Measurements from ENCODE around the gene NECTIN2.
"Not testable (repeated sequence)": the region's sequence is repeated elsewhere in the genome, so short reads cannot be mapped to it uniquely, and the experiment has no call there.

NECTIN2 gene

DNA sequence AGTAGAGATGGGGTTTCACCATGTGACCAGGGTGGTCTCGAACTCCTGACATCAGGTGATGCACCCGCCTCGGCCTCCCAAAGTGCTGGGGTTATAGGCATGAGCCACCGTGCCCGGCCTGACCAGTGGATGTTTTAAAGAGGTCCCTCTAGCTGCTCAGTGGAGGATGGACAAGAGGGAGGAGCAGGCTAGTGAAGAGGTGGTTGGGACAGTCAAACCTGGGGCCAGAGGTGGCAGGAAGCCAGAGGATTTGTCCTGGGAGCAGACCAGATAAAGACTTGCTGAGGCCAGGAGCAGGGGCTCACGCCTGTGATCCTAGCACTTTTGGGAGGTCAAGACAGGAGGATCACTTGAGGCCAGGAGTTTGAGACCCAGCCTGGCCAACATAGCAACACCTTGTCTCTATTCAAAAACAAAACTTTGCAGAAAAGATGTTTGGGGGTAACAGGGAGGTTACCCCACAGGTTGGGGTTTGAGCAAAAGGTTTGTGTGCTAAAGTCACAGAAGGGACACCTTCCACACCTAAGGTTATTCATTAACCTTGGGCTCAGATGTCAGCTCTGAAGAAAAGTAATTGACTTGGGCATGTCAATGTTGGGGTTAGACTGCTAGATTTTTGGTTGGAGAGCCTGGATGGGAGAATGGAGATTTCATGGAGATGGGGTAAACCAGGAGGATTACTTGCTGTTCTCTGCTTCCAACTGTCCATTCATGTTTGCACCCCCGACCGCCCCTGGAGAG, 28.2 kb upstream of the NECTIN2 start:
- DNase-seq, result no peak

DNA sequence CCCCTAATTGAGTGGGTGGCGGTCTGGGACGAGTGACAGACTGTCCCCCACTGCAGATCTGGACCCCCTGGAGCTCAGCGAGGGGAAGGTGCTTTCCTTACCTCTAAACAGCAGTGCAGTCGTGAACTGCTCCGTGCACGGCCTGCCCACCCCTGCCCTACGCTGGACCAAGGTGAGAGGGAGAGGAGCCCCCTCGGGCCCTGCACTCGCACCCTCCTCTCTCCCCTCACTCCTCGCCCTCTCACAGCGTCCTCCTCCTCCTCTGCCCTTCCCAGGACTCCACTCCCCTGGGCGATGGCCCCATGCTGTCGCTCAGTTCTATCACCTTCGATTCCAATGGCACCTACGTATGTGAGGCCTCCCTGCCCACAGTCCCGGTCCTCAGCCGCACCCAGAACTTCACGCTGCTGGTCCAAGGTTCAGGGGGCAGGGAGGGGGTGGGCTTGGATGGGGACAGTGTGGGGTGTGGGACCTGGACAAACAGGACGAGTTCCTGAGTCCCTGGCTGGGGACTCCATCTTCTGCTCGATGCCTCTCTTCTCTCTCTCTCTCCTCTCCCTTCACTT, 27.5 kb upstream of the NECTIN2 start:
- DNase-seq, result no peak

DNA sequence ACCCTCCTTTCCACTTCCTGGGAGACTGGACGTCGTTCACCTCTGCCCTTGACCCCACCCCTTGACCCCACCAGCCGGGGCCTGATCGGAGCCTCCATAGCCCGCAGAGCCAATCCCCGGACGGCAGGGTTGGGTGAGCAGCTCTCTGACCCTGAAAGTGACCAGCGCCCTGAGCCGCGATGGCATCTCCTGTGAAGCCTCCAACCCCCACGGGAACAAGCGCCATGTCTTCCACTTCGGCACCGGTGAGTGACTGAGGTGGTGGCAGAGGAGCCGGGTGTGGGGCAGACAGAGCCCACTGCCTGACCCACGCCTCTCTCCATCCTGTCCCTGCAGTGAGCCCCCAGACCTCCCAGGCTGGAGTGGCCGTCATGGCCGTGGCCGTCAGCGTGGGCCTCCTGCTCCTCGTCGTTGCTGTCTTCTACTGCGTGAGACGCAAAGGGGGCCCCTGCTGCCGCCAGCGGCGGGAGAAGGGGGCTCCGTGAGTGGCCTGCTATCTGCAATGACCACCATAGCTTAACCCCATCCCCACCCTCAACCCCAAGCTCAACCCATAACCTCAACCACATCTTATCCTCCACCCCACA, 26.8 kb upstream of the NECTIN2 start:
- no peak for DNase-seq

DNA sequence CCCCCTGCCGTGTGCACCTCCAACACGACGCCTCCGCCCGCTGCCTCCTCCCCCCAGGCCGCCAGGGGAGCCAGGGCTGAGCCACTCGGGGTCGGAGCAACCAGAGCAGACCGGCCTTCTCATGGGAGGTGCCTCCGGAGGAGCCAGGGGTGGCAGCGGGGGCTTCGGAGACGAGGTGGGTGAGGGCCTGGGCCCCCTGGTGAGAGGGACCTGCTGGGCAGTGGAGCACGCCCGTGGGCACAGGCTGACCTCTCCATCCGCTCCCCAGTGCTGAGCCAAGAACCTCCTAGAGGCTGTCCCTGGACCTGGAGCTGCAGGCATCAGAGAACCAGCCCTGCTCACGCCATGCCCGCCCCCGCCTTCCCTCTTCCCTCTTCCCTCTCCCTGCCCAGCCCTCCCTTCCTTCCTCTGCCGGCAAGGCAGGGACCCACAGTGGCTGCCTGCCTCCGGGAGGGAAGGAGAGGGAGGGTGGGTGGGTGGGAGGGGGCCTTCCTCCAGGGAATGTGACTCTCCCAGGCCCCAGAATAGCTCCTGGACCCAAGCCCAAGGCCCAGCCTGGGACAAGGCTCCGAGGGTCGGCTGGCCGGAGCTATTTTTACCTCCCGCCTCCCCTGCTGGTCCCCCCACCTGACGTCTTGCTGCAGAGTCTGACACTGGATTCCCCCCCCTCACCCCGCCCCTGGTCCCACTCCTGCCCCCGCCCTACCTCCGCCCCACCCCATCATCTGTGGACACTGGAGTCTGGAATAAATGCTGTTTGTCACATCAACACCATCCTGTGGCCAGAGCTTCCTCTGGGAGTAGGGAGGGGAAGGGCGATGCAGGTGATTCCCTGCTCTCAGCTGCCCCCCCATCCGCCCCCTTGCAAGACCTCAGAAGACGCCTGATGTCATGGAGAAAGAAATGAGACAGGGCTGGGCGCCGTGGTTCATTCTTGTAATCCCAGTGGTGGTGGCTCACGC, 25.2 kb upstream of the NECTIN2 start:
- no peak for DNase-seq

DNA sequence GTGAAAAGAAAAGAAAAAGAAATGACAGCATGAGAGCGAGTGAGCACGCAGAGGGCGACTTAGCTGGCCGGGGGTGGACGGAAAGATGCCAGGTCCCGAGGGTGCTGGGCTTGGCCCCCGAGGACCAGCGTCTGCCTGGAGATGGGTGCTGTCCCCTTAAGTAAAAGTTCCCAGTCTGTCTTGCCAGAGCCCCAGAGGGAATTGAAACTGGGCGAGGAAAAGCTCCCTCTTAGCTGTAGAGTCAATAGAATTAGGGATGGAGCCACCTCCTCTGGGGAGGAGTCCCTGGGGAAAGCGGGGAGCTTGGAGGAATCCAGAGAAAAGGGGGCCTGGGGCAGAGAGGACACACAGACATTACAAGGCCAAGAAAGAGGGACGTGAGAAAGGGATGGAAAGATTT, 23.9 kb upstream of the NECTIN2 start:
- DNase-seq, result no peak

DNA sequence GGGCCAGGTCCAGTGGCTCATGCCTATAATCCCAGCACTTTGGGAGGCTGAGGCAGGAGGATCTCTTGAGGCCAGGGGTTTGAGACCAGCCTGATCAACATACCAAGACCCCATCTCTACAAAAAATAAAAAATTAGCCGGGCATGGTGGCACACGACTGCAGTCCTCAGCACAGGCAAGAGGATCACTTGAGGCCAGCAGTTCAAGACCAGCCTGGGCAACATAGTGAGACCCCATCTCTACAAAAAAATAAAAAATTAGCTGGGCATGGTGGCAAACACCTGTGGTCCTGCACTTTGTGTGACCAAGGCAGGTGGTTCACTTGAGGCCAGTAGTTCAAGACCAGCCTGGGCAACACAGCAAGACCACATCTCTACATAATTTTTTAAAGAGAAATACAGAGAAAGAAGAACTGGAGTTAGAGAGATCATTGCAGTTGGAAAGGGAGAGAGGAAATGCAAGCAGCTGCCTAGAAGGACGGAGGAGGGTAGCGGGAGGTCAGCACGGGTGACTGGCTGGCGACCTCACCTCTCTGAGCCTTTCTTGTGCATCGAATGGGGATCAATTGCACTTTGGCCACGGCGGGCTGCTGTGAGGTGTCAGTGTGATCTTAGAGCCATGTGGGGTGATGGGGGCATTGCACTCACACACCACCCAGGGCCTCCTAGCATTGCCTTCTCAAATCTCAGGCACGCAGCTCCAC, 23.3 kb upstream of the NECTIN2 start:
- DNase-seq, result no peak

DNA sequence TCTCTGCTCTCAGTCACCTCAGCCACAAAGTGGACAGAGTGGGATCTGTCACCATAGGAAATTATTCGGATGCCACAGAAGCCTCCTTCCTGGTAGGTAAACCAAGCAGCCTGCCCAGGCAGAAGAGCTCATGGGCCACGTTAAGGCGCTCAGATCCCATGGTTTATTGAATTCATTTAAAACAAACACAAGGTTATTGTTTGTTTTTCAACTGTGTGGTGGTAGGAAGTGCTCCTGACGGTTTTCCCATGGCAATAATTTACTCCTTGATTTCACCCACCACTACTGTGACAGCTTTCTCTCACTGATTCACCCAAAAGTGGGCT, 22.8 kb upstream of the NECTIN2 start:
- DNase-seq, result no peak

DNA sequence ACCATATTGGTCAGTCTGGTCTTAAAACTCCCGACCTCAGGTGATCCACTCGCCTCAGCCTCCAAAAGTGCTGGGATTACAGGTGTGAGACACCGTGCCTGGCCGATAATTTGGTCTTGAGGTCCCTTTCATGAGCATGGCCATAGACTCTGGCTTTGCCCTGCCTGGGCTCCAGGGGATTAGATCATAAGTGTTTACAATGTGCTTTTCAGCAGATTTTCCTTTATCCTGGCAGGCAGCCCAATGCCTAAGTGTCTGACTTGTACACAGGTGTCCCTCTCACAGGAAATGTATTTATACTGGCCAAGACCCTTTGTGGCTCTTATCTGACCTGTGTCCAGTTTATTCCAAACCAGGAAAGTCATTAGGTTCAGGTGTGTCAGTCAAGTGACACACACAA, 21.3 kb upstream of the NECTIN2 start:
- no peak for DNase-seq

DNA sequence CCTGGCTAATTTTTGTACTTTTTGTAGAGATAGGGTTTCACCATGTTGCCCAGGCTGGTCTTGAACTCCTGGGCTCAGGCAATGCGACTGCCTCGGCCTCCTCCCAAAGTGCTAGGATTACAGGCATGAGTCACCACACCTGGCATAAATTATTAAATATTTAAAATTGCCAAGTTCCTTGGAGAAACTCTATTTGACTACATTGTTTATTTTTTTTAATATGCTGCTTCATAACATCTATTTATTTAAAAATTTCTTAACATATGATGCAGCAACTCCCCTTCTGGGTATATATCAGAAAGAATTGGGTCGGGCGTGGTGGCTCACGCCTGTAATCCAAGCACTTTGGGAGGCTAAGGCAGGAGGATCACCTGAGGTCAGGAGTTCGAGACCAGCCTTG, 13.2 kb upstream of the NECTIN2 start:
- not testable (repeated sequence) for DNase-seq

DNA sequence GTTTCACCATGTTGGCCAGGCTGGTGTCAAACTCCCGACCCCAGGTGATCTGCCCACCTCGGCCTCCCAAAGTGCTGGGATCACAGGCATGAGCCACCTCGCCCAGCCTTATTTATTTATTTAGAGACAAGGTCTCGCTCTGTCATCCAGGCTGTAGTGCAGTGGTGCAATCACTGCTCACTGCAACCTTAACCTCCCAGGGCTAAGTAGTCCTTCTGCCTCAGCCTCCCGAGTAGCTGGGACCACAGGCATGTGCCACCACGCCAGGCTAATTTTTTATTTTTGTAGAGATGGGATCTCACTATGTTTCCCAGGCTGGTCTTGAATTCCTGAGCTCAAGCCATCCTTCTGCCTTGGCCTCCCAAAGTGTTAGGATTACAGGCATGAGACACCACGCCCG, 11.7 kb upstream of the NECTIN2 start:
- not testable (repeated sequence) for DNase-seq

DNA sequence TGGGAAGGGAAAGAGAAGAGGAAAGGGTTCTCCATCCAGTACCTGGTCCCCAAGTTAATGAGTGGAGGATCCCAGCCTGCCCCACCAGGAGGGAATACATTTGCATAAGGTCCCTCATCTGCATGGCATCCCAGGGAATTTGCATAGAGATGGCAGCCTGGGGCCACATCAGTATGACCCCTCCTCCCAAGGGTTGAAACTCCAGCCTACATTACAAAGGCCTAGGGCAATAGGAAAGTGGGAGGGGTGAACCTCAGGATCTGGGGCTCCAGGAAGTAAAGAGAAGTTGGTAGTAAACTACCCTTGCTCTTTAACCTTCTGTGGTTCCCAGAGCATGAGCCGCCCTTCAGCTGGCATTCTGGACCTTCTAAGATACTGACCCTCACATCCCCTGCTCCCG, 6.8 kb upstream of the NECTIN2 start:
- no peak for DNase-seq

DNA sequence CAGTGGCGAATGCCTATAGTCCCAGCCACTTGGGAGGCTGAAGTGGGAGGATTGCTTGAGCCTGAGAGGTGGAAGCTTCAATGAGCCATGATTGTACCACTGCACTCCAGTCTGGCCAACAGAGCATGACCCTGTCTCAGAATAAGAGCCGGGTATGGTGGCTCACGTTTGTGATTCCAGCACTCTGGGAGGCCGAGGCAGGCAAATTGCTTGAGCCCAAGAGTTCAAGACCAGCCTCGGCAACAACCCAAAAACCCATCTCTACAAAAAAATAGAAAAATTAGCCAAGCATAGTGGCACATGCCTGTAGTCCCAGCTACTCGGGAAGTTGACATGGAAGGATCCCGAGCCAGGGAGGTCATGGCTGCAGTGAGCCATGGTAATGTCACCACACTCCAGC, 5.3 kb upstream of the NECTIN2 start:
- DNase-seq, result no peak

DNA sequence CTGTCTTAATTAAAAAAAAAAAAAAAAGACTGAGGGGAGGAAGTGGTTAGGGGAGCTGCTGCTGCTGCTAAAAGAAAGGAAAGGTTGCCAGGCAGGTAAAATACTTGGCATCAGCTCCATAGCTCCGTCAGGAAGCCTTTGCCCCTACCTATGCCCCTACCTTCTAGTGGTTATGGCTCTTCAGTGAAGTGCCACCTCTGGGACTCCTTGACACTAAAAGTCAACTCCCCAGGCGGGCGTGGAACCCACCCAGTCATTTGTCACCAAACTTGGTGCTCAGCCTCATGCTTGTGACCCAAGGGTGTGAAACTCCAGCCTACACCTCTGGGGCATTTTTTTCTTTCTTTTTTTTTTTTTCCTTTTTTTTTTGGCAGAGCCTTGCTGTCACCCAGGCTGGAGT, 4.9 kb upstream of the NECTIN2 start:
- DNase-seq, result no peak

DNA sequence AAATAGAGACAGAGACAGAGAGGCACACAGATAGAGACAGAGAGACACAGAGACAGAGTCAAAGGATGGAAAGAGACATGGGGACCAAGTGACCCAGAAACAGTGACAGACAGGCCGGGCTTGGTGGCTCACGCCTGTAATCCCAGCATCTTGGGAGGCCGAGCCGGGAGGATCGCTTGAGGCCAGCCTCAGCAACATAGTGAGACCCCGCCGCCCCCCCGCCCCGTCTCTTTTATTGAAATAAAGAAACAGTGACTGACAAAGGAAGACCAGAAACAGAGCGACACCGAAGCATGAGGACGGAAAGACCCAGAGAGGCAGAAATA, 848 bp upstream of the NECTIN2 start:
- DNase-seq, result no peak

DNA sequence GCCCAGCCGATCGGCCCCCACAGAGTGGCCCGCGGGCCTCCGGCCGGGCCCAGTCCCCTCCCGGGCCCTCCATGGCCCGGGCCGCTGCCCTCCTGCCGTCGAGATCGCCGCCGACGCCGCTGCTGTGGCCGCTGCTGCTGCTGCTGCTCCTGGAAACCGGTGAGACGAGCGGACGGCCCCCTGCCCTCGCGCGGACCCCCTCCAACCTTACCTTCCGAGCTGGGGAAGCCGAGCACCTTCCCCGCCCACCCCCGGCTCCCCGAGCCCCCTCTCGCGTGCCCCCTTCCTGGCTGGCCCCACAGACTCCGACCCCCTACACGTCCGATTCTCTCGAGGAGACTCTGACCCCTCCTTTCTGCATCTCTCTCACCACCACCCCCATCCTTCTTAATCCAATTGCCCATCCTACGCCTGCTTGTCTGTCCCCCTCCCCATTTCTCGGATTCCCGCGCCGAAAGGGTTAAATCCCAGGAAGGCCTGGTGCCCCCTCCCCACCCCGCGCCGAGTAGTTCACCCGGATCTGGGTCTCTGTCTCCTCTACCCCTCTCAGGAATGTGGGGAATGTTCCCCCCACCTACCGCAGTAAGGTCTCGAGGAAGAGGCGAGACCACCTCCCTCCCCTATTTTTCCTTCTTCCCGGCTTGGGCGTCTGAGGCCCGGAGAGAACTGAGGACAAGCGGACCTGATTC, 502 bp downstream of the NECTIN2 start:
- DNase-seq, result no peak

DNA sequence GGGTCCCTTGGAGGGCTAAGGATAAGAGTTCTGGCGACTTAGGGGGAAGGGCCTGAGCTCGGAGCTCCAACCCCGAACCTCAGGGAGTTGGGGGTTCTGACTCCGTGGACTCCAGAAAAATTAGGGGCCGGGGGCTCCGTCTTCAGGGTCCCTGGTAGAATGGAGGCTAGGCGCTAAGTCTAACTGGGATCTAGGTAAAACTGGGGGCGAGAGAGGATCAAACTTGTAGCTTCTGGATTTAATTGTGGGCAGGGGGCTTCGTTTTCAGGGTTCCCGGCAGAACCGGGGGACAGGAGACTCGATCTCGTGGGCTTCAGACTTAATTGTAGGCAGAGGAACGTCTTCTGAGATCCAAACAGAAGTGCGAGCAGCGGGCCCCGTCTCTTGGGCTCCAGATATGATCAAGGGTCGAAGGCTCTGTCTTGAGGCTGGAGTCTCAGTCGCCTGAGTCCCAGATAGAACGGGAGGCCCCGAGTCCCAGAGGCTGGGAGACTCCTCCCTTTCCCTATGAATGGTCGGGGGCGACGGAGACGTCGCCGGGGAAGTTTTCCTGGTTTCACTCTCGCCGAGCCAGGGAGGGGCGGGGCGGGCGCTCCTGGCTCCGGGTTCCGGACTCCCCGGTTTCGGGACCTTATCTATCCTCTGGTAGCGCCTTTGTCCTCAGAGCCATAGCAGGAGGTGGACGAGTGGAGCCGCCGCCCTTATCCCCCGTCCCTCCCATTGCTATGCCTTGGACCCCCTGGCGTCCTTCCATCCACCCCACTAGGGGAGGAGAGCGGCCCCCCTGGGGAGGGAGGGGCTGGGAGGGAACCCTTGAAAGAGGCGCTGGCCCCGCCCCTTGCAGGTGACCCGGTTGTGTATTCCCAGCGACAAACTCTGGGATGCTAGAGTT, 1.3 kb downstream of the NECTIN2 start:
- DNase-seq, result no peak

DNA sequence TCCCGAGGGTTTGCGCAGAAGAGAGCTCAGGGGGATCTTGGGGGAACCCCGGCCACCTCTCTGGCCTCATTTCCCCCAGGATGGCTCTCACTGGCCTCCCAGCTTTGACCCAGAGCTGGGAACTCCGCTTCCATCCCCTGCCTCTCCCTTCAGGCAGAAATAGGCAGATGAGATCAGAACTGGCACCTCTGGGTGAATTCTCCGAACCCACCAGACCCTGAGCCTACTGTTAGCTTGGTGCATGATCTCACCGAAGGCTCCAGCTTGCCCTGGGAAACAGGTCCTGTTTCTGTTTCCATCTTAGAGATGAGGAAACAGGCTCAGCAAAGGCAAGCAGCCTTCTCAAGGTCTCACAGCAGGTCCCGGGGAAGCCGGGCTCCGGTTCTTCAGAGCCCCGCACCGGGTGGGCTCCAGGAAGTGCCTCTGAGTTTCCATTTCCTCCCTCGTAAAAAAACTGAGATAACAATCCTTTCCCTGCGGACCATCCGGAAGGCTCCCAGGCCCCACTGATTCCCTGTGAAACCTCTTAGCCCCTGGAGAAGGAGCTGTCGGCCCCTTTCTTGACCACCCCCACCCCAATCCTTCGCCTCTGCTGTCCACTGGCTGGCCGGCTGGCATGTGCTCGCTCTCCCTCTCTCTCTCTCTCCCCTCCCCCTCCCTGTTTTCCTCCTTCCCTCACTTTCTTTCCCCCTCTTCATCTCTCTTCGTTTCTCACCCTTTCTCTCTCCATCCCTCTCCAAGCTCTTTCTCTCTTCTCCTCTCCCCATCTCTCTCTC, 2.1 kb downstream of the NECTIN2 start:
- no peak for DNase-seq

DNA sequence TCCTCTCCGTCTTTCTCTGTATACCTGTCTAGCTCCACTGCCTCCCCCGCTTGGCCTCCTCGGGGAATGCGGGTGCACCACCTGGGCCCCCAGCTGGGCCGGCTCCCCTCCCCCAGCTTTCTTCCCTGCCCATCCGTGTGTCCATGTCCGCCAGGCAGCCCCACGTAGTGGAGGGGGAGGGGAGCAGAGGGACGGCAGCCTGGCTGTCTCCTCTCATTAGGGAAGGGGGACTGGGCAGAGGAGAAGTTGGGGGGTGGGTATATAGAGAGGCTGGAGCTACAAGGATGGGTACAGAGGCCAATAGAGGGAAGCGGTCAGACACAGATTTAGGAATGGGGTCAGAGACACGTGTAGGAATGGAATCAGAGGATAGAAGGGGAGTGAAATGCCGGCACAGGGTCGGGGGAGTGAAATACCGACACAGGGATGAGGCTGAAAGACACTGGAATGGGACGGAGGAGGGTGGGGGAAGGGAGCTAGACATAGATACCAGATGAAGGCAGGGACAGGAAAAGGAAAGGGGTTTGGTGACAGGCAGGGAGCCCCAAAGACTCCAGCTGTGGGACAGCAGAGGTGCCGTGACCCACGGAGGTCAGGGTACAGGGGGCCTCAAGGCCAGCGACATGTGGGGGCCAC, 2.8 kb downstream of the NECTIN2 start:
- no peak for DNase-seq

DNA sequence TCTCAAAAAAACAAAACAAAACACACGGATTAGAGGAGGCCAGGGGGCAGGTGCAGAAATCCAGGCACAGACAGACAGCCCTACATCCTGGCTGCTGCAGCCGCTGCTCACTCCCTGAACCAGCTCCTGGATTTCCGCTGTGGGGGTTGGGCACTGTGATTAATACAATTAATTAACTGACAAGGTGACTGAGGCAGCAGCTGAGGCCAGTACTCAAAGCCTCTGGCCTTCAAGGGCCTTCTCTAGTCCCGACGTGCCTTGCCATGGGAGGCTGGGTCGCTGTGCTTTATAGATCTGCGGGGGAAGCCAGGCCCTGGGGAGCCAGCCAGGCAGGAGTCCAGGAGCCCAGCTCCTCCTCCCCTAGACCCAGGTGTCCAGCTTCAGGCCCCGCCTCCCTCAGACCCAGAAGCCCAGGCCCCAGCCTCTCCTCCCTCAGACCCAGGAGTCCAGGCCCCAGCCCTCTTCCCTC, 4.6 kb downstream of the NECTIN2 start:
- DNase-seq, result no peak

DNA sequence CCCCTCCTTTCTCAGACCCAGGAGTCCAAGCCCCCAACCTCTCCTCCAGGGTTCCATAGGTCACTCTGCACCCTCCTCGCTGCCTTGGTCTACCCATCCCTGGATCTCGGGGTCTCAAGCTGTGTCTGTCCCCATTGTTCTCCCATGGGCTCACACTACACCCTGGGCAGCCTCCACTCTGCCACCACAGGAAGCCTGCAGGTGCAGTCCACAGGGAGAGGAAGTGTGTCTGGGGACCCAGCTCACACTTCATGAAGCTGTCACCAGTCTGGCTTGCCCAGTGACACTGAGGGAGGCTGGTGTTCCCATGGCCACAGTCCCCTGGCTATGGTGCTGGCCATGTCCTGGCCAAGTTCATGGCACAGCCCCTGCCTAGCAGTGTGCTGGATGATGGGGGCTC, 5.3 kb downstream of the NECTIN2 start:
- no peak for DNase-seq
